OCI-LY3 (cell line): ENCODE data around the gene R3HCC1L.

ENCODE experiments used
- CTCF ChIP-seq: fragments of 200-600, 300-600 bp; sonication (generic); IDR thresholded peaks from 2 replicates; pipeline ENCODE4 v1.5.1; 2014; ENCODE audit warnings: antibody characterized with exemption, low read length, low read depth
- EZH2phosphoT487 ChIP-seq: fragments of 200-600 bp; shearing (Covaris generic); IDR thresholded peaks from 2 replicates; pipeline ENCODE4 v1.6.1; 2018; ENCODE audit warnings: antibody characterized with exemption, mixed run types, low read depth

GRCh38 chr10:98193037-98193436 lies 58.6 kb downstream of the R3HCC1L start:
- no peak for TF ChIP-seq EZH2phosphoT487
- no peak for TF ChIP-seq CTCF
